NT2/D1 (cell line): Measurements from ENCODE around the gene AMPH.

Experiments
- SUZ12 ChIP-seq: IDR thresholded peaks from 2 replicates; pipeline ENCODE4 v1.6.1; 2011; ENCODE audit not compliant: insufficient read length, insufficient read depth; ENCODE audit errors: extremely low read depth
- YY1 ChIP-seq: IDR thresholded peaks from 2 replicates; pipeline ENCODE4 v1.6.1; 2011; ENCODE audit not compliant: insufficient read length, insufficient read depth
- ZNF274 ChIP-seq: IDR thresholded peaks from 2 replicates; pipeline ENCODE4 v1.6.1; 2011; ENCODE audit warnings: mild to moderate bottlenecking, low read depth, low read length

GRCh38 chr7:38584443-38585210 is 46.5 kb downstream of the AMPH start:
- TF ChIP-seq YY1: no peak
- TF ChIP-seq ZNF274: no peak
- TF ChIP-seq SUZ12: no peak
